HepG2 (cell line): ENCODE measurements around the gene DOCK2. TPM values are rescaled to one million over a fixed set of nuclear protein-coding genes. Genes with fewer than 3 reads are reported as not detected.

Source experiments
- CREM ChIP-seq, 2 experiments: sonication (generic) in 1 of 2; formaldehyde crosslinking in 1 of 2; IDR thresholded peaks; 2 replicates each; pipeline versions ENCODE4 v1.4.0 to v1.6.1; 2016 to 2020; ENCODE audit warnings: antibody characterized with exemption in 1 of 2, mild to moderate bottlenecking in 1 of 2, missing genetic modification reagents in 1 of 2
- MTERF4 ChIP-seq: sonication (generic); formaldehyde crosslinking; IDR thresholded peaks from 2 replicates; pipeline ENCODE4 v1.8.0; 2023; ENCODE audit warnings: mild to moderate bottlenecking, missing genetic modification reagents
- PLSCR1 ChIP-seq: sonication (generic); formaldehyde crosslinking; IDR thresholded peaks from 2 replicates; pipeline ENCODE4 v1.5.0; 2020; ENCODE audit warnings: missing genetic modification reagents, mild to moderate bottlenecking, borderline replicate concordance
- ZNF562 ChIP-seq: sonication (generic); formaldehyde crosslinking; IDR thresholded peaks from 2 replicates; pipeline ENCODE4 v1.8.0; 2022; ENCODE audit warnings: missing genetic modification reagents, borderline replicate concordance
- ZNF574 ChIP-seq: sonication (generic); formaldehyde crosslinking; IDR thresholded peaks from 2 replicates; pipeline ENCODE4 v1.4.0; 2020; ENCODE audit warnings: missing genetic modification reagents
- polyA plus RNA-seq, 8 experiments: library from polyadenylated mRNA; depleted of rRNA in 3 of 8; stranded (reverse) in 7 of 8; unstranded in 1 of 8; fragments of >200 nt; fragmentation: Illumina TruSeq in 4 of 8; extraction: Trizol in 4 of 8; gene quantifications; 2 replicates each; pipeline versions ENCODE4 v1.2.1 to v1.2.3, GENCODE V29; 2011 to 2016; ENCODE audit warnings: low read depth in 4 of 8, missing spikeins in 1 of 8, mixed read lengths in 1 of 8; ENCODE audit not compliant: insufficient read depth in 1 of 8
- total RNA-seq, 5 experiments: library from RNA; depleted of rRNA; stranded (reverse); fragments of >200 nt; fragmentation: Illumina TruSeq; extraction: Trizol; gene quantifications; 2 replicates each; pipeline ENCODE4 v1.2.3, GENCODE V29; 2016; ENCODE audit warnings: low read depth in 1 of 5
- TF ChIP-seq, protein P1 (sequence below): sonication (generic); formaldehyde crosslinking; IDR thresholded peaks from 2 replicates; pipeline ENCODE4 v1.4.0; 2020; ENCODE audit warnings: mild to moderate bottlenecking, missing genetic modification reagents
- TF ChIP-seq, protein P2 (sequence below): sonication (generic); formaldehyde crosslinking; IDR thresholded peaks from 2 replicates; pipeline ENCODE4 v1.4.0; 2020; ENCODE audit warnings: missing genetic modification reagents

Gene DOCK2
- total and polyA plus RNA-seq, 2 of the 13 experiments (the other 11 are each of a cell fraction or from before 2014, with no cell fraction given): not detected

- TF ChIP-seq, protein P1, sequence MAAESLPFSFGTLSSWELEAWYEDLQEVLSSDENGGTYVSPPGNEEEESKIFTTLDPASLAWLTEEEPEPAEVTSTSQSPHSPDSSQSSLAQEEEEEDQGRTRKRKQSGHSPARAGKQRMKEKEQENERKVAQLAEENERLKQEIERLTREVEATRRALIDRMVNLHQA (CRISPR knock-in tag): no peak
- TF ChIP-seq MTERF4 (CRISPR knock-in tag): no peak
- TF ChIP-seq CREM (IDR thresholded peaks at IDR 0.05): no peak
- TF ChIP-seq CREM (CRISPR knock-in tag; IDR thresholded peaks at IDR 0.05): no peak
- no peak for TF ChIP-seq ZNF574 (CRISPR knock-in tag)
- no peak for TF ChIP-seq ZNF562 (CRISPR knock-in tag)
- TF ChIP-seq, protein P2, sequence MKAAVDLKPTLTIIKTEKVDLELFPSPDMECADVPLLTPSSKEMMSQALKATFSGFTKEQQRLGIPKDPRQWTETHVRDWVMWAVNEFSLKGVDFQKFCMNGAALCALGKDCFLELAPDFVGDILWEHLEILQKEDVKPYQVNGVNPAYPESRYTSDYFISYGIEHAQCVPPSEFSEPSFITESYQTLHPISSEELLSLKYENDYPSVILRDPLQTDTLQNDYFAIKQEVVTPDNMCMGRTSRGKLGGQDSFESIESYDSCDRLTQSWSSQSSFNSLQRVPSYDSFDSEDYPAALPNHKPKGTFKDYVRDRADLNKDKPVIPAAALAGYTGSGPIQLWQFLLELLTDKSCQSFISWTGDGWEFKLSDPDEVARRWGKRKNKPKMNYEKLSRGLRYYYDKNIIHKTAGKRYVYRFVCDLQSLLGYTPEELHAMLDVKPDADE (CRISPR knock-in tag): no peak
- no peak for TF ChIP-seq PLSCR1
These were observed 306.0 kb downstream of the DOCK2 start (continued) for GRCh38 chr5:169943026-169943425.
